ENCODE measurements around the gene PLXNA4.

Gene PLXNA4

GRCh38 chr7:132419542-132419941 is 156.7 kb downstream of the PLXNA4 start:
- H3K4me2 ChIP-seq (ENCODE audit: low read length) = no peak overlapping the region
- no peaks in the 10 kb centered on the region for H3K79me2 ChIP-seq (ENCODE audit: low read length)
- no peaks in the 10 kb centered on the region for H3K4me1 ChIP-seq (ENCODE audit: low read length)
- TF ChIP-seq CTCF (IDR thresholded peaks at IDR 0.05; ENCODE audit: low read depth, low read length) = no peak
- no peak for TF ChIP-seq EZH2phosphoT487 (IDR thresholded peaks at IDR 0.05; ENCODE audit: low read depth)
- no peaks in the 10 kb centered on the region for H3K36me3 ChIP-seq (replicated peaks; ENCODE audit: low read depth, low read length)
- H3K27ac ChIP-seq (ENCODE audit: low read length) = no peak overlapping the region
- H3K4me3 ChIP-seq (ENCODE audit: low read length) = no peak overlapping the region
- H3K27me3 ChIP-seq (ENCODE audit: low read depth, low read length) = peaks cover 35% of the 10 kb centered on the region
- no peak overlapping the region for H2AFZ ChIP-seq (ENCODE audit: low read depth, low read length)
- H4K20me1 ChIP-seq (ENCODE audit: insufficient read depth, low read length) = no peaks in the 10 kb centered on the region
- H3K9me3 ChIP-seq (ENCODE audit: insufficient read depth, low read length) = no peaks in the 10 kb centered on the region
- no peak overlapping the region for H3K9ac ChIP-seq (ENCODE audit: low read length)

DNA sequence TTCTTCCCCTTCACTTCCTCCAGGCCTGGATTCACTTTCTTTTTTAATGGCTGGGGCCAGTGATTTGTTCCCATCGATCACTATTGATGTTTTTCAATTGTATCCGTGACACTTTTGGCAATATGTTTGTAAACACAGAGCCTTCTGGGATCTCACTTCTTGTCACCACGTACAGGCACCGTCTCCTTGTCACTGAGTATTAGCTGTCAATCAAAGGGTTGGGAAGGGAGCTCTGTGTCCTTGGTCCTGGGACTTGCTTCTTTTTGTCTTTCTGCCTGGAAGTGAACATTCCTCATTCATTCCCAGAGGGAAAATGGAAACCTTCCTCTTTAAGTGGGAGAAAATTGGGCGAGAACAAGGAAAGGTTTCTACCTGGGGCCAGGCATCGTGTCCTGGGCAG is 157.4 kb downstream of the PLXNA4 start:
- Histone ChIP-seq H3K4me3 (ENCODE audit: low read length) (no peak overlapping the region), H3K27ac (ENCODE audit: low read length) (no peak overlapping the region), H3K4me1 (ENCODE audit: low read length) (no peaks in the 10 kb centered on the region), H3K36me3 (replicated peaks; ENCODE audit: low read depth, low read length) (no peaks in the 10 kb centered on the region), H3K79me2 (ENCODE audit: low read length) (no peaks in the 10 kb centered on the region), H3K4me2 (ENCODE audit: low read length) (no peak overlapping the region), H2AFZ (ENCODE audit: low read depth, low read length) (no peak overlapping the region), H3K9me3 (ENCODE audit: insufficient read depth, low read length) (no peaks in the 10 kb centered on the region), H4K20me1 (ENCODE audit: insufficient read depth, low read length) (no peaks in the 10 kb centered on the region), H3K27me3 (ENCODE audit: low read depth, low read length) (peaks cover 38% of the 10 kb centered on the region), H3K9ac (ENCODE audit: low read length) (no peak overlapping the region)
- TF ChIP-seq CTCF (IDR thresholded peaks at IDR 0.05; ENCODE audit: low read depth, low read length) (no peak), EZH2phosphoT487 (IDR thresholded peaks at IDR 0.05; ENCODE audit: low read depth) (no peak)

- TF ChIP-seq EZH2phosphoT487 (IDR thresholded peaks at IDR 0.05; ENCODE audit: low read depth) (no peak), CTCF (IDR thresholded peaks at IDR 0.05; ENCODE audit: low read depth, low read length) (no peak)
- no peak overlapping the region for H3K4me2 ChIP-seq (ENCODE audit: low read length)
- H3K4me1 ChIP-seq (ENCODE audit: low read length) = no peaks in the 10 kb centered on the region
Measured at GRCh38 chr7:132417103-132417906, 159.0 kb downstream of the PLXNA4 start.

GRCh38 chr7:132416395-132416794 is 159.9 kb downstream of the PLXNA4 start:
- H3K4me2 ChIP-seq (ENCODE audit: low read length) = no peak overlapping the region
- H3K9ac ChIP-seq (ENCODE audit: low read length) = no peak overlapping the region
- no peaks in the 10 kb centered on the region for H4K20me1 ChIP-seq (ENCODE audit: insufficient read depth, low read length)
- TF ChIP-seq EZH2phosphoT487 (IDR thresholded peaks at IDR 0.05; ENCODE audit: low read depth) (no peak), CTCF (IDR thresholded peaks at IDR 0.05; ENCODE audit: low read depth, low read length) (no peak)
- no peak overlapping the region for H3K27ac ChIP-seq (ENCODE audit: low read length)
- no peak overlapping the region for H3K4me3 ChIP-seq (ENCODE audit: low read length)
- H3K79me2 ChIP-seq (ENCODE audit: low read length) = no peaks in the 10 kb centered on the region
- no peaks in the 10 kb centered on the region for H3K36me3 ChIP-seq (replicated peaks; ENCODE audit: low read depth, low read length)
- no peaks in the 10 kb centered on the region for H3K4me1 ChIP-seq (ENCODE audit: low read length)
- H3K27me3 ChIP-seq (ENCODE audit: low read depth, low read length) = peaks cover 43% of the 10 kb centered on the region
- no peaks in the 10 kb centered on the region for H3K9me3 ChIP-seq (ENCODE audit: insufficient read depth, low read length)
- no peak overlapping the region for H2AFZ ChIP-seq (ENCODE audit: low read depth, low read length)

More at GRCh38 chr7:132417103-132417906, 159.0 kb downstream of the PLXNA4 start:
- Histone ChIP-seq H3K9me3 (ENCODE audit: insufficient read depth, low read length) (no peaks in the 10 kb centered on the region), H3K36me3 (replicated peaks; ENCODE audit: low read depth, low read length) (no peaks in the 10 kb centered on the region), H2AFZ (ENCODE audit: low read depth, low read length) (no peak overlapping the region), H3K27me3 (ENCODE audit: low read depth, low read length) (peaks cover 47% of the 10 kb centered on the region), H3K4me3 (ENCODE audit: low read length) (no peak overlapping the region), H3K27ac (ENCODE audit: low read length) (no peak overlapping the region), H4K20me1 (ENCODE audit: insufficient read depth, low read length) (no peaks in the 10 kb centered on the region), H3K79me2 (ENCODE audit: low read length) (no peaks in the 10 kb centered on the region), H3K9ac (ENCODE audit: low read length) (no peak overlapping the region)
